Upper lobe of left lung (tissue), 6 donors: ENCODE measurements around the gene ADGRF5. TPM values are rescaled to one million over a fixed set of nuclear protein-coding genes. Genes with fewer than 3 reads are reported as not detected.

ENCODE experiments used
- ATAC-seq, 2 donors: fragments of 200-7000 bp; cut with Tn5 transposase; one replicate each; pipeline ENCODE4 v1.9.1; 2022; ENCODE audit warnings: mild to moderate bottlenecking in 2 of 2, moderate library complexity in 2 of 2; ENCODE audit not compliant: low FRiP score in 2 of 2
- DNase-seq, 2 donors: peaks; one replicate each; pipeline ENCODE4 v3.0.0-alpha.2; 2019 to 2020
- H3K27ac ChIP-seq, 4 donors: fragments of 200-600 bp; sonication (generic); one replicate each; pipeline ENCODE4 v1.5.1; 2016 to 2019
- H3K27me3 ChIP-seq, 4 donors: fragments of 200-600 bp; sonication (generic); one replicate each; pipeline ENCODE4 v1.5.1; 2017 to 2019
- H3K36me3 ChIP-seq, 4 donors: fragments of 200-600 bp; sonication (generic); one replicate each; pipeline ENCODE4 v1.5.1; 2016 to 2019
- H3K4me1 ChIP-seq, 4 donors: fragments of 200-600 bp; sonication (generic); one replicate each; pipeline ENCODE4 v1.5.1; 2018 to 2019
- H3K4me3 ChIP-seq, 4 donors: fragments of 200-600 bp; sonication (generic); one replicate each; pipeline ENCODE4 v1.5.1; 2017 to 2019; ENCODE audit warnings: mild to moderate bottlenecking in 2 of 4, moderate library complexity in 1 of 4
- H3K9me3 ChIP-seq, 4 donors: fragments of 200-600 bp; sonication (generic); one replicate each; pipeline ENCODE4 v1.5.1; 2018 to 2019
- CTCF ChIP-seq, 6 experiments: fragments of 450-650 bp in 4 of 6; fragments of 200-600 bp in 2 of 6; sonication (generic) in 2 of 6; IDR thresholded peaks; one replicate each; pipeline ENCODE4 v1.5.1; 2016 to 2019; ENCODE audit warnings: antibody characterized with exemption in 6 of 6
- EP300 ChIP-seq, 4 donors: sonication (generic); formaldehyde crosslinking; IDR thresholded peaks; one replicate each; pipeline ENCODE4 v1.5.1; 2017; ENCODE audit warnings: antibody characterized with exemption in 4 of 4, control low read depth in 2 of 4
- POLR2A ChIP-seq, 4 donors: fragments of 450-650 bp; IDR thresholded peaks; one replicate each; pipeline ENCODE4 v1.5.1; 2016 to 2017; ENCODE audit warnings: antibody characterized with exemption in 4 of 4, mild to moderate bottlenecking in 2 of 4
- POLR2AphosphoS5 ChIP-seq, 2 donors: sonication (generic); formaldehyde crosslinking; IDR thresholded peaks; one replicate each; pipeline ENCODE4 v1.5.1; 2017; ENCODE audit warnings: antibody characterized with exemption in 2 of 2
- WGBS, 2 donors: methylation state at CpG; one replicate each; pipeline ENCODE4 v1.1.5; 2017 to 2018; 5-methylcytosine and 5-hydroxymethylcytosine counted together
- total RNA-seq, 6 donors: library from RNA; depleted of rRNA in 4 of 6; stranded (reverse); fragments of >200 nt in 4 of 6; gene quantifications; one replicate each; pipeline versions ENCODE4 v1.1.0 to v1.2.1, GENCODE V29; 2016 to 2021
- donor health status: DM: no; HTN: no; CAD: no; lungs with moderate emphysema.
- donor health status: DM: no; HTN: yes; CAD: no; lungs with severe emphysema.

The ADGRF5 gene
- total RNA-seq, result 100 to 1,000 TPM; 107 to 352 (median 215) TPM

- H3K4me1 ChIP-seq, result peaks cover 41 to 72% (median 49%) of the 10 kb centered on the region in 4 donors
- H3K27me3 ChIP-seq, result no peaks in the 10 kb centered on the region
- ATAC-seq, result peak; percentile 18 to 74
- whole genome bisulfite sequencing, 2 donors, result 38 to 39% methylated on average over 13 of the region's 13 CpGs
- peak within 1 kb of the TSS; percentile 20 to 61 (median 48) for H3K4me3 ChIP-seq
- no peak for TF ChIP-seq CTCF (IDR thresholded peaks at IDR 0.05)
- TF ChIP-seq POLR2AphosphoS5 (IDR thresholded peaks at IDR 0.05), result peak; percentile 67 to 90
- TF ChIP-seq EP300 (IDR thresholded peaks at IDR 0.05), result peak in 2 of 4 donors; percentile 56 to 66
- TF ChIP-seq POLR2A (IDR thresholded peaks at IDR 0.05), result peak in 3 of 4 donors; percentile 53 to 89 (median 81)
- DNase-seq, result peak; percentile 16 to 62
- no peaks in the 10 kb centered on the region for H3K36me3 ChIP-seq
- H3K9me3 ChIP-seq, result no peaks in the 10 kb centered on the region
- H3K27ac ChIP-seq, result peak within 1 kb of the TSS; percentile 86 to 95 (median 91)
Observed at GRCh38 chr6:46921731-46922130, at the start of gene ADGRF5. Gene ADGRF5 (minus strand): TSS chr6:46921938. CDS start chr6:46906762, 15,176 bp downstream.

- Histone ChIP-seq H3K27me3 (no peaks in the 10 kb centered on the region), H3K36me3 (no peaks in the 10 kb centered on the region), H3K27ac (no peak overlapping the region), H3K4me1 (peaks cover 0 to 18% (median 4%) of the 10 kb centered on the region in 4 donors), H3K4me3 (no peak overlapping the region), H3K9me3 (no peaks in the 10 kb centered on the region)
- TF ChIP-seq CTCF (IDR thresholded peaks at IDR 0.05) (no peak), EP300 (IDR thresholded peaks at IDR 0.05) (no peak), POLR2A (IDR thresholded peaks at IDR 0.05) (no peak), POLR2AphosphoS5 (IDR thresholded peaks at IDR 0.05) (no peak)
- ATAC-seq, result no peak
- DNase-seq, result no peak
- 43 to 54% methylated on average over 1 of the region's 1 CpG for WGBS, 2 donors
Observed at GRCh38 chr6:46969206-46969605, 47.5 kb upstream of the ADGRF5 start.

GRCh38 chr6:46967826-46968349 is 46.1 kb upstream of the ADGRF5 start:
- H3K36me3 ChIP-seq, result no peaks in the 10 kb centered on the region
- H3K9me3 ChIP-seq, result no peaks in the 10 kb centered on the region
- H3K27ac ChIP-seq, result no peak overlapping the region
- peaks cover 0 to 18% (median 2%) of the 10 kb centered on the region in 4 donors for H3K4me1 ChIP-seq
- DNase-seq (no peak), ATAC-seq (no peak)
- H3K4me3 ChIP-seq, result no peak overlapping the region
- TF ChIP-seq EP300 (IDR thresholded peaks at IDR 0.05) (no peak), POLR2A (IDR thresholded peaks at IDR 0.05) (no peak), CTCF (IDR thresholded peaks at IDR 0.05) (no peak), POLR2AphosphoS5 (IDR thresholded peaks at IDR 0.05) (no peak)
- no peaks in the 10 kb centered on the region for H3K27me3 ChIP-seq

GRCh38 chr6:46964716-46965519 is 43.2 kb upstream of the ADGRF5 start:
- H3K9me3 ChIP-seq, result no peaks in the 10 kb centered on the region
- peaks cover 0 to 14% (median 2%) of the 10 kb centered on the region in 4 donors for H3K4me1 ChIP-seq
- peak in 1 of 2 donors; percentile 50 for ATAC-seq
- no peaks in the 10 kb centered on the region for H3K27me3 ChIP-seq
- WGBS, 2 donors, result 43 to 50% methylated on average over 12 of the region's 12 CpGs
- no peaks in the 10 kb centered on the region for H3K36me3 ChIP-seq
- DNase-seq, result no peak
- H3K27ac ChIP-seq, result peak overlapping the region in 1 of 4 donors; percentile 32
- TF ChIP-seq CTCF (IDR thresholded peaks at IDR 0.05), result no peak
- TF ChIP-seq EP300 (IDR thresholded peaks at IDR 0.05), result no peak
- TF ChIP-seq POLR2AphosphoS5 (IDR thresholded peaks at IDR 0.05), result no peak
- H3K4me3 ChIP-seq, result no peak overlapping the region
